ENCODE measurements around the gene ZDHHC7. TPM values are rescaled to one million over a fixed set of nuclear protein-coding genes. Genes with fewer than 3 reads are reported as not detected.

Gene ZDHHC7
- total and polyA plus RNA-seq, 9 of the 15 experiments (the other 6 are each of a cell fraction or from before 2014, with no cell fraction given): 1.7 to 49.7 (median 37.4) TPM

GRCh38 chr16:84927621-84928591 is 83.4 kb downstream of the ZDHHC7 start:
- Histone ChIP-seq H2AFZ (ENCODE audit: low read depth, low read length) (no peak overlapping the region), H3K9me1 (ENCODE audit: control insufficient read depth, insufficient read depth, low read length) (peaks cover 6% of the 10 kb centered on the region), H3K9me3 (replicated peaks; ENCODE audit: control insufficient read depth, insufficient read depth, low read depth, low read length) (no peaks in the 10 kb centered on the region), H3K4me1 (replicated peaks in 1 of 2; ENCODE audit: control insufficient read depth in 2 of 2, insufficient read depth in 2 of 2, low read length in 2 of 2) (peaks cover 10 to 57% of the 10 kb centered on the region in 2 experiments), H3K36me3 (ENCODE audit: control insufficient read depth, insufficient read depth, low read length) (no peaks in the 10 kb centered on the region), H3K27ac (ENCODE audit: extremely low read depth, low read depth, low read length) (no peak overlapping the region), H4K20me1 (replicated peaks; ENCODE audit: control insufficient read depth, insufficient read depth, low read length) (peaks cover 5% of the 10 kb centered on the region; the same call in 1 of the 2 replicates), H3K4me3 (no peak overlapping the region), H3K79me2 (ENCODE audit: control insufficient read depth, insufficient read depth, low read length) (no peaks in the 10 kb centered on the region), H3K9ac (ENCODE audit: insufficient read depth in 1 of 2, low read depth in 2 of 2, low read length in 2 of 2) (peak overlapping the region in 1 of 2 experiments; percentile 23; a peak in 1 of 4 replicates), H3K4me2 (ENCODE audit: insufficient read depth, low read length) (no peak overlapping the region), H3K27me3 (ENCODE audit: control insufficient read depth in 2 of 2, insufficient read depth in 2 of 2, low read length in 2 of 2) (peaks cover 3 to 13% of the 10 kb centered on the region in 2 experiments; a peak in 3 of 5 replicates)
- ATAC-seq: no peak
- no peak for DNase-seq (ENCODE audit: extremely low read depth in 1 of 4, low spot score in 3 of 4)
- no TSS peak for BruUV-seq (replicated peaks)
- in situ Hi-C loops (cut with MboI) (loop anchor here (5.0 kb wide), 1 partner anchor 44 kb away; no protein-coding TSS in a partner anchor), intact Hi-C loops (cut with micrococcal nuclease) (loop anchor here (5.0 kb wide), 1 partner anchor 159 kb away; no protein-coding TSS in a partner anchor)
- 53% methylated on average over 28 of the region's 34 CpGs for WGBS (ENCODE audit: insufficient coverage, low coverage, missing lambda C conversion rate)
- FAIRE-seq: no peak
- CTCF ChIA-PET (ENCODE audit: low intra/inter-chr PET ratio): interaction anchor here (0.6 to 1.3 kb wide), 3 partner anchors 12 to 87 kb away, joined by 3 to 5 read pairs (median 5); no protein-coding TSS in a partner anchor
- POLR2A ChIA-PET: interaction anchor here (0.7 to 1.4 kb wide), 5 partner anchors 11 to 114 kb away, joined by 3 to 6 read pairs (median 3); no protein-coding TSS in a partner anchor
- no peak for TF ChIP-seq CHD7 (IDR thresholded peaks at IDR 0.05; ENCODE audit: low read depth, low read length)
- no peak for TF ChIP-seq FOXJ3 (CRISPR knock-in tag; IDR thresholded peaks at IDR 0.05)
- no peak for TF ChIP-seq DPF2 (IDR thresholded peaks at IDR 0.05)
- TF ChIP-seq ZSCAN29 (IDR thresholded peaks at IDR 0.05): no peak
- TF ChIP-seq TFAM (CRISPR knock-in tag; conservative IDR thresholded peaks at IDR 0.05): no peak
- TF ChIP-seq THRAP3 (IDR thresholded peaks at IDR 0.05; ENCODE audit: borderline replicate concordance): no peak
- no peak for TF ChIP-seq PREB (CRISPR knock-in tag; IDR thresholded peaks at IDR 0.05)

Data from K562 (cell line).